Neural progenitor cell (in vitro differentiated cells): Measurements from ENCODE around the gene MLX.

Experiments
- EZH2 ChIP-seq: fragments of 200-600 bp; sonication (generic); IDR thresholded peaks from 2 replicates; pipeline ENCODE4 v1.6.1; 2017; ENCODE audit warnings: antibody characterized with exemption, mild to moderate bottlenecking, moderate library complexity
- EZH2phosphoT487 ChIP-seq: fragments of 200-600 bp; sonication (generic); IDR thresholded peaks from 2 replicates; pipeline ENCODE4 v1.6.1; 2017; ENCODE audit warnings: antibody characterized with exemption

- TF ChIP-seq EZH2phosphoT487, result no peak
- no peak for TF ChIP-seq EZH2
Observed at GRCh38 chr17:42562388-42563142, 4.3 kb upstream of the MLX start.
